ENCODE measurements around the gene CHKB. TPM values are rescaled to one million over a fixed set of nuclear protein-coding genes. Genes with fewer than 3 reads are reported as not detected.
A peak's percentile ranks its signal among the peaks of the same experiment; 100 is the strongest.

CHKB gene
- total RNA-seq (2014; rRNA removed; shearing (Covaris generic)) (83.8 and 85.8 TPM in 2 replicates), total RNA-seq (2022) (100 and 110 TPM in 2 replicates), Bru-seq, nascent RNA (percentile 75 among the genes with signal in this experiment), BruChase-seq, experiment 1, labeled RNA remaining after a 6-hour chase (percentile 93 among the genes with signal in this experiment), BruChase-seq, experiment 2, labeled RNA remaining after a 2-hour chase (percentile 91 among the genes with signal in this experiment)
- long read RNA-seq, transcript CHKB-201 (11 exons, 1,638 nt): major isoform, 5 of 15 reads
- long read RNA-seq, partial matches to known transcripts: 2 of 15 reads
- long read RNA-seq, other reads (novel, unspliced or antisense): 3 of 15 reads

- peak; percentile 99 for DNase-seq (ENCODE audit: low spot score)
- H4K20me1 ChIP-seq (ENCODE audit: insufficient read depth, low read length): 0 out of 2 replicates have a peak, but pooled peaks cover 7% of the 10 kb centered on the region
- H3K4me2 ChIP-seq (ENCODE audit: low read length): peak within 1 kb of the TSS; percentile 96
- H3K27ac ChIP-seq (ENCODE audit: low read depth, low read length, poor library complexity, severe bottlenecking): peak within 1 kb of the TSS; percentile 80
- H3K4me3 ChIP-seq (ENCODE audit: low read depth, low read length, poor library complexity, severe bottlenecking): peak within 1 kb of the TSS; percentile 95
- H3K4me1 ChIP-seq (ENCODE audit: insufficient read depth, low read length, poor library complexity, severe bottlenecking): peaks cover 15% of the 10 kb centered on the region
- ChIA-PET CTCF (ENCODE audit: unreplicated experiment) (no interaction called here), POLR2A (interaction anchor here (1.2 kb wide), 1 partner anchor 265 kb away, joined by 3 read pairs; no protein-coding TSS in a partner anchor)
- H3K9me3 ChIP-seq (ENCODE audit: low read length): no peaks in the 10 kb centered on the region
- peak within 1 kb of the TSS; percentile 56 for H2AFZ ChIP-seq (ENCODE audit: low read length)
- H3K79me2 ChIP-seq (ENCODE audit: insufficient read depth, low read depth, low read length): peaks cover 20% of the 10 kb centered on the region
- TF ChIP-seq EZH2phosphoT487 (IDR thresholded peaks at IDR 0.05; ENCODE audit: borderline replicate concordance, low read depth, low read length): no peak
- no peak; the same call in 1 of the 2 replicates for TF ChIP-seq CTCF (conservative IDR thresholded peaks at IDR 0.05; ENCODE audit: low read length)
- no peaks in the 10 kb centered on the region for H3K9me2 ChIP-seq (ENCODE audit: insufficient read depth, low read length)
- intact Hi-C loops (cut with micrococcal nuclease; ENCODE audit: unreplicated experiment): loop anchor here (2.0 to 5.0 kb wide), 5 partner anchors 38 to 330 kb away; partner anchors contain the start of genes HDAC10, KLHDC7B, NCAPH2 and TYMP
- BruUV-seq (replicated peaks): no TSS peak
- peaks cover 39% of the 10 kb centered on the region for H3K36me3 ChIP-seq (ENCODE audit: insufficient read depth, low read length)
Observed at GRCh38 chr22:50582493-50583293, at the start of gene CHKB. Gene CHKB, minus strand, starts transcription at chr22:50582849. Its CDS starts 68 bp downstream, at chr22:50582781.

GRCh38 chr22:50630376-50630775 is 47.7 kb upstream of the CHKB start:
- intact Hi-C loops (cut with micrococcal nuclease; ENCODE audit: unreplicated experiment): no loop called here
- no TSS peak for BruUV-seq (replicated peaks)
- CTCF ChIA-PET (ENCODE audit: unreplicated experiment): no interaction called here

More at GRCh38 chr22:50630376-50630775, 47.7 kb upstream of the CHKB start:
- no peak overlapping the region for H3K4me2 ChIP-seq (ENCODE audit: low read length)
- POLR2A ChIA-PET: interaction anchor here (1.6 kb wide), 1 partner anchor 10 kb away, joined by 6 read pairs; no protein-coding TSS in a partner anchor
- no peak overlapping the region for H2AFZ ChIP-seq (ENCODE audit: low read length)
- no peaks in the 10 kb centered on the region for H3K79me2 ChIP-seq (ENCODE audit: insufficient read depth, low read depth, low read length)
- DNase-seq (ENCODE audit: low spot score): no peak
- H3K4me1 ChIP-seq (ENCODE audit: insufficient read depth, low read length, poor library complexity, severe bottlenecking): peaks cover 5% of the 10 kb centered on the region
- no peaks in the 10 kb centered on the region for H3K36me3 ChIP-seq (ENCODE audit: insufficient read depth, low read length)
- H3K27ac ChIP-seq (ENCODE audit: low read depth, low read length, poor library complexity, severe bottlenecking): no peak overlapping the region
- H3K9me2 ChIP-seq (ENCODE audit: insufficient read depth, low read length): no peaks in the 10 kb centered on the region
- H3K4me3 ChIP-seq (ENCODE audit: low read depth, low read length, poor library complexity, severe bottlenecking): no peak overlapping the region
- H4K20me1 ChIP-seq (ENCODE audit: insufficient read depth, low read length): no peaks in the 10 kb centered on the region
- TF ChIP-seq EZH2phosphoT487 (IDR thresholded peaks at IDR 0.05; ENCODE audit: borderline replicate concordance, low read depth, low read length) (no peak), CTCF (conservative IDR thresholded peaks at IDR 0.05; ENCODE audit: low read length) (no peak)
- no peaks in the 10 kb centered on the region for H3K9me3 ChIP-seq (ENCODE audit: low read length)

Measured in OCI-LY7 (cell line).